HG02798 (cell line): ENCODE results near the gene TGOLN2.
"Not testable (repeated sequence)": the region's sequence is repeated elsewhere in the genome, so short reads cannot be mapped to it uniquely, and the experiment has no call there.

Experiments used
- ATAC-seq: cut with Tn5 transposase; IDR thresholded peaks from one replicate; pipeline ENCODE4 v1.9.1; 2021; ENCODE audit warnings: mild to moderate bottlenecking; ENCODE audit not compliant: unreplicated experiment, poor library complexity

TGOLN2 gene

GRCh38 chr2:85341269-85342029, 13.7 kb upstream of the TGOLN2 start:
- no peak for ATAC-seq

- no peak for ATAC-seq
These were observed 12.5 kb upstream of the TGOLN2 start for GRCh38 chr2:85340034-85340892.

DNA sequence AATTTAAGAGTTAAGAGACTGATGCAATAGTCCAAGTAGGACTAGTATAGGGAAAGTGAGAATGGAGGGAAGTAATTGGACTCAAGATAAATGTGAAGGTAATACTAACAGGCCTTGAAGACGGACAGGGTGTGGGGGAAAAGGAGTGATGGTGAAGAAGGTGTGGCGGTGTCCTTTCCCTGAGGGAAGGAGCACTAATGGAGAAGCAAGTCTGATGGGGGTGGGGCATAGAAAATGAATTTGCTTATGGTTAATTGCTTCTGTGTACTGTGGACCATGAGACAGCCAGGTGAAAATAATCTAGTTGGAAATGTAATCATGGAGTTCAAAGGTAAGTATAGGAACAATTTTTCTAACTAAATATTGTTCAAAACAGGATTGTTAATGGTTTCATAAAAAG, 7.1 kb upstream of the TGOLN2 start:
- no peak for ATAC-seq

- not testable (repeated sequence) for ATAC-seq
These were observed 6.1 kb upstream of the TGOLN2 start for GRCh38 chr2:85333877-85334276.

DNA sequence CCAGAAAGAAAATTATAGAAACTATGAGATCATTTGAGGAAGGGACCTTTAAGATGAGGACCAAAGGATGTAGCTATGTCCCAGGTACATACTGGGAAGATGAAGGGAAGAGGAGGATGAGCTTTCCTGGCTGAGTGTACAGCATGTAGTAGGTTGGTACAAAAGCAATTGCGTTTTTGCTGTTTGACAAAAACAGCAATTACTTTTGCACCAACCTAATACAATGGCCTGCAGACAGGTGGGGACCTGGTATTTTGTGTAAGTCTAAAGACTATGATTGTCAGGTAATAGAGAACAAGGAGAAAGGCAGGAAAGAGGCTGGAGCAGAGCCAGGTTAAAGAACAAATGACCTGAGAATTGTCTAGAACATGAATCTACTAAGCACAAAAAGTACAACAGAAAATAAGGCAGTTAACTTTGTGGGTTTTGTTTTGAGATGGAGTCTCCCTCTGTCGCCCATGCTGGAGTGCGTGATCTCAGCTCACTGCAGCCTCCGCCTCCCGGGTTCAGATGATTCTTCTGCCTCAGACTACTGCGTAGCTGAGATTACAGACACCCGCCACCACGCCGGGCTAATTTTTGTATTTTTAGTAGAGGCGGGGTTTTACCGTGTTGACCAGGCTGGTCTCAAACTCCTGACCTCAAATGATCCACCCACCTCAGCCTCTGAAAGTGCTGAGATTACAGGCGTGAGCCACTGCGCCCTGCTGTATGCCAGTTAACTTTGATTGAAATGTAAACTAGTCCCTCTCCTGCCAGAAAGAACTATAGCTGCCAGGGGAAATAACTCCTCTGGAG, 3.2 kb upstream of the TGOLN2 start:
- ATAC-seq: no peak

DNA sequence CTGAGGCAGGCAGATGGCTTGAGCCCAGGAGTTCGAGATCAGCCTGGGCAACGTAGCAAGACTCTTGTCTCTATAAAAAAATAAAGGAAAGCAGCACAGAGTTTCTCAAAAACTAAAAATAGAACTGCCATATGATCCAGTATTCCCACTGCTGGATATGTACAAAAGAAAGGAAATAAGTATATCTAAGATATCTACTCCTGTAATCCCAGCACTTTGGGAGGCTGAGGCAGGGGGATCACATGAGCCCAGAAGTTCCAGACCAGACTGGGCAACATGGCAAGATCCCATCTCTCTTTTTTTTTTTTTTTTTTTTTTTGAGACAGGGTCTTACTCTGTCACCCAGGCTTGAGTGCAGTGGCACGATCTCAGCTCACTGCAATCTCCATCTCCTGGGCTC, 1.9 kb upstream of the TGOLN2 start:
- not testable (repeated sequence) for ATAC-seq

GRCh38 chr2:85329181-85329651, 1.4 kb upstream of the TGOLN2 start:
- ATAC-seq: no peak

DNA sequence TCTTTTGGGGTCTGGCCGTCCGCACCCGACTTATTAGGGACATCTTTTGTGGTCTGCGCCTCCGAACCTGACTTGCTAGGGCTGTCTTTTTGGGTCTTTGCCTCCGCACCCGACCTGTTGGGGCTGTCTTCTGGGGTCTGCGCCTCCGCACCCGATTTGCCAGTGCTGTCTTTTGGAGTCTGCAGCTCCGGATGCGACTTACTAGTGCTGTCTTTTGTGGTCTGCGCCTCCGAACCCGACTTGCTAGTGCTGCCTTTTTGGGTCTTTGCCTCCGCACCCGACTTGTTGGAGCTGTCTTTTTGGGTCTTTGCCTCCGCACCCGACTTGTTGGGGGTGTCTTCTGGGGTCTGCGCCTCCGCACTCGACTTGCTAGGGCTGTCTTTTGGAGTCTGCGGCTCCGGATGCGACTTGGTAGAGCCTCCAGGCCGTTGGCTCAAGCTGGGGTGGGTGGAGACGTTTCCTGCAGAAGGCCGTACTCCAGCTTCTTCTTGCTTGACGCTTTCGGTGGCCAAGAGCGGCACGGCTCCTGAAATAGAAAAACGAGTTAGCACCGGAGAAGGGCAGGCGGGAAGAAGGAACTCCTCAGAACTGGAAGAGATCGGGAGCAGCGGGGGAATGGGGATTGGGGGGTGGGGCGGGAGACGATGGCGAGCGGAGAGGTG, 498 bp downstream of the TGOLN2 start:
- ATAC-seq: peak; percentile 25

DNA sequence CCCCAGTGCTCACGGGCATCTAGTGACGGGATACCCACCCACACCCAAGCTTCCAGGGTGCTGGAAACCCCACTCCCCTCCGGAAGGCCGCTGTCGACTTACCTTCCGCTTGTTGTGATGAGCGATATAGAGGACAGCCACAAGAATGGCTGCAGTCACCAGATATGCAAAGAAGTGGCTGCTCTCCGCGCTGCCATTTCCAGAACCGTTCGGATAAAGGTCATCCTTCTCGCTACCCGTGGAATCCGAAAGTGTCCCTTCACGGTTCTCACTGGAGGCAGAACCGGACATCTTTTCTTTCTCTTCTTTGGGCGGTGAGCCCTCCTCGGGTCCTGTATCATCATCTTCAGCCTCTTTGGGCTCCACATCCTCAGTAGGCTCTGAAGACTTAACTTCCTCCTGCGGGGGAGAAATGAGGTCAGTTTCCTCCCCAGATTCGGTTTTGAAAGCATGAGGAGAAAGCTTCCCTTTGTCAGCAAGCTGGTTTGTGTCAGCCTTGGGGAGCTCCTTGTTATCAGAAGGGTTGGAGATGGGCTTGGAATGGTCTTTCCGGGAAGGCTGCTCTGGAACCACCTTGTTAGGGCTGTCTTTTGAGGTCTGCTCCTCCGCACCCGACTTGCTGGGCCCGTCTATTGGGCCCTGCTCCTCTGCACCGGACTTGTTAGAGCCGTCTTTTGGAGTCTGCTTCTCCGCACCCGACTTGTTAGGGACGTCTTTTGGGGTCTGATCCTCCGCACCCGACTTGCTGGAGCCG, 1.2 kb downstream of the TGOLN2 start:
- peak; percentile 39 for ATAC-seq

DNA sequence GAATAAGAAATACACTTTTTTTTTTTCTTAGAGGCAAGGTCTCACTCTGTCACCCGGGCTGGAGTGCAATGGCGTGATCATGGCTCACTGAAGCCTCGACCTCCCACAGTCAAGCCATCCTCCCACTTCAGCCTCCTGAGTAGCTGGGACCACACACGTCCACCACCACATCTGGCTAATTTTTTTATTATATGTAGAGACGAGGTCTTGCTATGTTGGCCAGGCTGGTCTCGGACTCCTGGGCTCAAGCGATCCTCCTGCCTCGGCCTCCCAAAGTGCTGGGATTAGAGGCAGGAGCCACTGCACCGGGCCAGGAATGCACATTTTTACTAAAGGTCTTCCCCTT, 2.4 kb downstream of the TGOLN2 start:
- ATAC-seq: no peak

DNA sequence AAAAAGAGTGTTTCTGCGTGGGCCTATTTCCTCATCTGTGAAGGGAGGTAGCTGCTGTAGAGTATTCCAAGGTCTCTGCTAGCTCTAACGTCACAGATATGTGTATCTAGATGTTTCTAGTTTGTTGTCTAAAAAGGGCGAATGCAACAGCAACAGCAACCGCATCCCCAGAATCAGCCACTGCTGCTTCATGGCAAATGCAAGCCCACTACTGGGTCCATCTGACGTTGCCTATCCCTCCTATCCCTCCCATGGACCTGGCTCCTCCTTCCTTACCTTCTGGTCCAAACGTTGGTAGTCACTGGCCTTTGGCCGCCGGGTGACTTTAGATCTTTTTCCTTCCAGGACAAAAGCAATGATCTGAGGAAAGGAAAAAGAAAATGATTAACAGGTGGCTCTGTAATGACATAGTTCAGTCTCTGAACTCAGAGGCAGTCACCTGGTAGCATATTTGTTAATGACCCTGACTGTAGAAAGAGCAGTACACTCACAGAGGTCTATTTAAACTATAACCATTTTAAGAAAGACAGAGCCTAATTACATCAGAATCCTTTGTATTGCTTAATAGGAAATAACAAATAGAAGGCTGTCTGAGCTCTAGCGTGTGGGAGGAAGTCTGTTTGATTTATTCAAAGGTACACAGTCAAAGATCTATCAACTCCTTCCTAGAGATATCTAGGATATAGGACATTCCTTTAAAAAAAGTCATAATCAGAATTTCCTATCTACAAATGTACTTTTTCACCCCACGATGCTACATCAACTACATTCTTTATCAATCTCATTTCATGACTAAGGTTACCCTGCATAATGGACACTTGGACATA, 2.9 kb downstream of the TGOLN2 start:
- no peak for ATAC-seq

DNA sequence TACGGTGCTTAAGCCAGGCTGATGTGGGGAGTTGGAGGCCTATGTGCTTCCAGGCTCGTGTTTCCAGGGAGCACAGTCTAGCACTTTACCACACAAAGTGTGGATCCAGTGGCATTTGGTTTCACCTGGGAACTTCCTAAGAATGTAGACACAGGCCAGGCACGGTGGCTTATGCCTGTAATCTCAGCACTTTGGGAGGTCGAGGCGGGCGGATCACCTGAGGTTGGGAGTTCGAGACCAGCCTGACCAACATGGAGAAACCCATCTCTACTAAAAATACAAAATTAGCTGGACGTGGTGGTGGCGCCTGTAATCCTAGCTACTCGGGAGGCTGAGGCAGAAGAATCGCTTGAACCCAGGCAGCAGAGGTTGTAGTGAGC, 3.8 kb downstream of the TGOLN2 start:
- ATAC-seq: not testable (repeated sequence)

- ATAC-seq: no peak
These were observed 4.3 kb downstream of the TGOLN2 start for GRCh38 chr2:85323351-85323987.

DNA sequence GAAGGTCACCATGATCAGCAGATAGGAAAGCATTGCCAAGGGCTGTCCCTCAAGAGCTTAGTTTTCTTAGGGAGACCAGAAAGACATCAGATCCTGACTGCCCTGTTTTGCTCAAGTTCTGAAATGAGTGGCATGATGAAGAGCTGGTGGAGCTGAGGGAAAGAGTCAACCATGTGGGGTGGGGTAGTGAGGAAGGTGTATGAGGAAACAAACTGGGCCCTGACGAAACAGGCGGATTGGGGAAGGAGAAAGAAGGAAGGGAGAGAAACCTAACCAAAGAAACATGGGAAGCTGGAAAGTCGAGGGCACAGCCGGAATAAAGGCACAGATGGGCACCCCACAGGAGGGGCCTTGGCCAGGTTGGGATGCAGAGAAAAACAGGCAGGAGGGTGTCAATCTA, 8.0 kb downstream of the TGOLN2 start:
- no peak for ATAC-seq

GRCh38 chr2:85318222-85319074, 9.3 kb downstream of the TGOLN2 start:
- ATAC-seq: peak; percentile 72

GRCh38 chr2:85315921-85316320, 11.9 kb downstream of the TGOLN2 start:
- not testable (repeated sequence) for ATAC-seq

GRCh38 chr2:85314884-85315242, 12.9 kb downstream of the TGOLN2 start:
- no peak for ATAC-seq
